ENCODE measurements around the gene S100A2.

- TF ChIP-seq CTCF (IDR thresholded peaks at IDR 0.05) (no peak), POLR2A (IDR thresholded peaks at IDR 0.05) (no peak), EP300 (IDR thresholded peaks at IDR 0.05) (no peak)
Measured at GRCh38 chr1:153553096-153553495, 12.5 kb downstream of the S100A2 start.

Data from tibial nerve (tissue), 4 donors.